Measurements from ENCODE around the gene SLC16A11. TPM values are rescaled to one million over a fixed set of nuclear protein-coding genes. Genes with fewer than 3 reads are reported as not detected.
A peak's percentile ranks its signal among the peaks of the same experiment; 100 is the strongest.

The SLC16A11 gene
- total RNA-seq, 1 donor from 2014 or later: 0.47 TPM

- H3K4me3 Mint-ChIP-seq (ENCODE audit: unreplicated experiment): peak within 1 kb of the TSS; percentile 44
- H3K9me3 Mint-ChIP-seq (ENCODE audit: low read depth): no peaks in the 10 kb centered on the region
- H3K4me1 Mint-ChIP-seq (ENCODE audit: low read depth): peaks cover 17% of the 10 kb centered on the region
- no peak for DNase-seq (ENCODE audit: low spot score)
- no peak within 1 kb of the TSS for H3K27ac Mint-ChIP-seq (ENCODE audit: unreplicated experiment)
- no peaks in the 10 kb centered on the region for H3K36me3 Mint-ChIP-seq (ENCODE audit: low read depth)
- TF ChIP-seq CTCF (IDR thresholded peaks at IDR 0.05): no peak
- peaks cover 11% of the 10 kb centered on the region for H3K27me3 Mint-ChIP-seq (ENCODE audit: low read depth)
Observed at GRCh38 chr17:7022781-7023571, 20.9 kb downstream of the SLC16A11 start, which contains the start of gene BCL6B. TSS of gene BCL6B (plus strand) at chr17:7023050. CDS start at chr17:7023672, 622 bp downstream.

DNA sequence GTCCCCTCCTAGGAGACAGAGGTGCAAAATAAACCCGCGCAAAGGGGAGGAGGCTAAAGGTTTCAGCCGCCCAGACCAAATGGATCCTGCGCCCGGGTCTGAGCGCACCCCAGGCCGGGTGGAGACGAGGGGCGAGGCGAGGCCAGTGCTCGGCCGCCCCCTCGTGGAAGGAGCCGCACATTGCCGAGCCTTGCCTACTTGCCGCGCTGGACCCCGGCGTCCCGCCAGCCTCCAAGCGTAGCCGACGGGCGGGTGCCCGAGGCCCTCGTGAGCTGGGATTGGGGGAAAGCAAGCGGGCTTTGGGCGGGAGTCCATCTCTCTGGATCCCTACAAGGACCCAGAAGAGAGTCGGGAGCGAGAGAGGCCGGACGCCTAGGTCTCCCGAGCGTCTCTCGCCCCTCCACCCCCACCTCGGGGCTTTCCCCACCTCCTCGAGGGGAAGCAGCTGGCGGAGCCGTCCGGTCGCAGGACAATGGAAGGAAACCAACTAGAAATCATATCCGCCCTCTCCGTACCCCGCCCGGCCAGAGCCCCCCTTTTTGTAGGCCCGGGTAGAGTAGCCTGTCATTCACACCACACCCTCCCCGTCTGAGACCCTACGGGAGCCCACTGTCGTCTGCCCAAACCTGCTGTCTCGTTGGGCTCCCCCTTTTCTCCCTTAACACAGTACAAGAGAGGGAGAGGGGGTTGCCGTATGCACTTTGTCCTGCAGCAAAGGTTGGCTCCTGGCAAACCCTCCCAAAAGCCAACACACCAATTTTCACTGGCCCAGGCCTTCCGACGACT is 21.7 kb downstream of the SLC16A11 start:
- no peak for DNase-seq (ENCODE audit: low spot score)
- H3K27ac Mint-ChIP-seq (ENCODE audit: unreplicated experiment): no peak overlapping the region
- no peaks in the 10 kb centered on the region for H3K9me3 Mint-ChIP-seq (ENCODE audit: low read depth)
- peaks cover 17% of the 10 kb centered on the region for H3K4me1 Mint-ChIP-seq (ENCODE audit: low read depth)
- H3K36me3 Mint-ChIP-seq (ENCODE audit: low read depth): no peaks in the 10 kb centered on the region
- peak overlapping the region; percentile 19 for H3K4me3 Mint-ChIP-seq (ENCODE audit: unreplicated experiment)
- H3K27me3 Mint-ChIP-seq (ENCODE audit: low read depth): peaks cover 11% of the 10 kb centered on the region
- TF ChIP-seq CTCF (IDR thresholded peaks at IDR 0.05): peak; percentile 97

DNA sequence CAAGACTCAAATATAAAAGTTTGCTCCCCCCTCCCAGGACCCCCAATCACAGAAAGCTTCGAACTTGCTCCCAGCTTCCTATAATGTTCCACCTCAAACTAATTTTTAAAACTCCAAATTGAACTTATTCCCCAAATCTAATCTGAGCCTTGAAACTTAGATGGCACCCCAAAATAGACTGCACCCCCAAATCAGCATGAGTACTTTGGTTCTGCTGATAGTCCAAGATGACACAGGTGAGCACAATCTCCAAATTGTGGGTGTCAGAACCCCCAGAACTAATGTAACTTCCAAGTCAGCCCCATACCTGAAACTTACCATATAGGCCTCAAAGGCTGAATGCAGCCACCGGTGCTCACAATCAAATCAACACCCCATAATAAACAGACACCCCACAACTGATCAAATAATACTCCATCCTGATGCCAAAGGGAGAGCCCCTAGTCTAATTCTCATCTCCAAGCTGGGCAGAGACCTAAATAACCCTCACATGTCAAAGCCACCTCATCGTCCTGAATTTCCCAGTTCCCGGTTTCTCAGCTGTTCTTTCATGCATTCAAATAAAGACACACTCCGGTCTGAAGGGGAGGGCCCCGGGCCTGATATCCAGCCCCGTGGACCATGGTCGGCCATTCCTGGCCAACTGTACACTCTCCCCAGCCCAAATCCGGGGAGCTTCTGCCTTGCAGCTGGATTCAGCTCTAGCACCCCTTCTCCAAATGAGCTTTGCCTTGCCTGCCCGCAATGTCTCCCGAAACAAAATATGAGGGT is 22.8 kb downstream of the SLC16A11 start:
- DNase-seq (ENCODE audit: low spot score): no peak
- Mint-ChIP-seq H3K36me3 (ENCODE audit: low read depth) (no peaks in the 10 kb centered on the region), H3K27me3 (ENCODE audit: low read depth) (peaks cover 11% of the 10 kb centered on the region), H3K9me3 (ENCODE audit: low read depth) (no peaks in the 10 kb centered on the region), H3K4me1 (ENCODE audit: low read depth) (peaks cover 20% of the 10 kb centered on the region), H3K27ac (ENCODE audit: unreplicated experiment) (no peak overlapping the region), H3K4me3 (ENCODE audit: unreplicated experiment) (no peak overlapping the region)
- TF ChIP-seq CTCF (IDR thresholded peaks at IDR 0.05): no peak

DNA sequence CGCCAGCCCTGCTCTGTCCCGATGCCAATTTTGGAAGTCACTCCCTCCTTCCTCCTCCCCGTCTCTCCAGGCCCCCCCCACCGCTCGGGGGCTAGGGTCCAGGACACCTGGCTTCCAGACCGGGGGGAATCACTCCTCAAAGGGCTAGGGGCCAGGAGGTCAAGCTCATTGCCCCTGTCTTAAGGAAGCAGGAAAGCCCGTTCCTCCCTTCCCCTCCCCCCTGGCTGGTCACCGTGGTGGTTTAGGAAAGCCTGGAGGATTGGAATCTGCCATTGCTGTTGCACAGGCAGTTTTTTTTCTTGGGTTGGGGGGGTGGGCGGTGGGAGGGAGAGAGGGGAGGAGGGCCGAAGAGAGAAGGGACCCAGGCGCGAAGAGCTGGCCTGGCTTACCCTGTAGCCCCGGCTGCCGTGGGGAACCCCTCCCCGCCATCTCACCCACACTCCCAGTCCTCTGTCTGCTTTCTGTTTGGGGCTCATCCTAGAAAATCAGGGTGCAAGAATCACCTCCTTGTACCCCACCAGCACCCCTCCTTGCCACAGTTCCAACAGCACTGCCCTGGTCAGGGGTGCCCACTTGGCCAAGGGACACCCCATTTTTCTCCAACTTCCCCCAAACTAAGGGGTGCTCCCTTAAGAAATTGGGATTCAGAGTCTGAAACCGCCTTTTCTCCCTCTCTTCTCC is 23.9 kb downstream of the SLC16A11 start:
- H3K27me3 Mint-ChIP-seq (ENCODE audit: low read depth): peaks cover 11% of the 10 kb centered on the region
- H3K9me3 Mint-ChIP-seq (ENCODE audit: low read depth): no peaks in the 10 kb centered on the region
- peak overlapping the region; percentile 54 for H3K4me3 Mint-ChIP-seq (ENCODE audit: unreplicated experiment)
- H3K27ac Mint-ChIP-seq (ENCODE audit: unreplicated experiment): peak overlapping the region; percentile 45
- no peaks in the 10 kb centered on the region for H3K36me3 Mint-ChIP-seq (ENCODE audit: low read depth)
- H3K4me1 Mint-ChIP-seq (ENCODE audit: low read depth): peaks cover 31% of the 10 kb centered on the region
- no peak for DNase-seq (ENCODE audit: low spot score)
- TF ChIP-seq CTCF (IDR thresholded peaks at IDR 0.05): no peak

All from chondrocyte (in vitro differentiated cells).